HG03280 (cell line): Measurements from ENCODE around the gene MEF2B.
"Not testable (repeated sequence)": the region's sequence is repeated elsewhere in the genome, so short reads cannot be mapped to it uniquely, and the experiment has no call there.

Source experiments
- ATAC-seq: cut with Tn5 transposase; IDR thresholded peaks from one replicate; pipeline ENCODE4 v1.9.1; 2021; ENCODE audit warnings: mild to moderate bottlenecking, moderate library complexity; ENCODE audit not compliant: unreplicated experiment

The MEF2B gene

DNA sequence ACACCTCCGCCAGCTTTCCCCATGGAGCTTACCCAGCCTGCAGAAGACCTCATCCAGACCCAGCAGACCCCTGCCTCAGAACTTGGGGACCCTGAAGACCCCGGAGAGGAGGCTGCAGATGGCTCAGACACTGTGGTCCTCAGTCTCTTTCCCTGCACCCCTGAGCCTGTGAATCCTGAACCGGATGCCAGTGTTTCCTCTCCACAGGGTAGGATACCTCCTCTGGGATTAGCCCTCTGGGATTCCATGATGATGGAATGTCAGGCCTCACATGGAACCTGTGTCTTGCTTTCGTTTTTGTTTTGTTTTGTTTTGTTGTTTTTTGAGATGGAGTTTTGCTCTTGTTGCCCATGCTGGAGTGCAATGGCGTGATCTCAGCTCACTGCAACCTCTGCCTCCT is 23.9 kb upstream of the MEF2B start:
- no peak for ATAC-seq

DNA sequence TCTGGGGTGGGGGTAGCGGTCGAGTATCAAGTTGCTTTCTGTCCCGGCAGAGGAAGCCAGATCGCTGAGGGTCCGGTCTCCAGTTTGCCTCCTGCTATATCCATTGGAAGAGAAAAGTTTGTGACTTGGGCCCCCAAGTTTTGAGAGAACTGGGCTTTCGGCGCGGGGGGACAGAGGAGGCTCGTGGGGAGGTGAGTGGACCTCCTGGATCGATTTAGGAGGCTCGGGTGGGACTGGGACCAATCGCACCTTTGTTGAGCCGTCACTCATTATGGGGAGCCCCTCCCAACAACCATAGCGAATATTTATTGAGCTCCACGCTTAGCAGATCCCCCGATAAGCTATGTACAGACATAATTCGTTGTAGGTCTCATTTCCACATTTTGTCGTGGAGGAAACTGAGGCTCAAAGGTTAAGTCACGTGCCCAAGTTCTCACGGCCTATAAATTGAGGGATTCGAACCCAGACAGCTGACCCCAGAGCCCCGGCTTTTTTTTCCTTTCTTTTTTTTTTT is 22.9 kb upstream of the MEF2B start:
- peak; percentile 3 for ATAC-seq

DNA sequence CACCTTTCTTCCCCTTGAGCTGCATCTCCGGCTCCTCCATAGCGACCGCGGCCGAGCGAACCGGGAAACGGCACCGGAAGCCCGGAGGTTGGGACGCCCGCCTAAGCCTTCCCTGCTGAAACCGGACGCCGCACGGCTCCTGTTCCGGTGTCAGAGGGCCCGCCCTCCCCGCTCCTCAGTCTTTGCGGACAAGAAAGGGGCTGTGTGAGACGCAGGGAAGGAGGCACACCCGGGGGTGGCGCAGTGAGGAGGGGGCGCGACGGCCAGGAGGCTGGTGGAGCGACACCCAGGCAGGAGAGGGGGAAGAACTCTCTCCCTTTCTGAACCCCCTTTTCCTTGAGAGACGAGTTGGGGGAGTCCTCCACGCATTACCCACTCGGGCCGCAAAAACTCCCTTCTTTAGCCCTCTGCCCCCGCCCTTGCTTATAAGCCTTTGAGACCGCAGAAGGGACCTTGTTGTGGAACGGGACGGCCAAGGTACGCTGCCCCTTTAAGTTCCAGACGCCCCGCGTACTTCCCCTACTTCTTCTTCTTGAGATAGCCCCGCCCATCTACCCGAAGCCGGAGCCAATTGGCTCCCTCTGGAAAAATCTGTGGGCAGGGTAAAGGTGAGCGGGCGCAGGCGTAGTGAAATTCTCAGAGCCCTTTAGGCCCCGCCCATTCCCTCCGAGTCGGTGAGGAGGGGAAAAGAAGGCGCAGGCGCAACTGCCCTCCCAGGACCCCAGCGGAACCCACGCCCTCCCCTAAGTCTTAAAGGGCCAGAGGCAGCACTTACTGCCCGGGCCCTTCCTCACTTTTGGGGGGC is 22.2 kb upstream of the MEF2B start, which contains the start of the genes BORCS8 and RFXANK:
TSS of gene BORCS8 (minus strand) at position 75 of the 805 bp plus-strand sequence. CDS start at position 40, 35 bp downstream.
TSS of gene RFXANK (plus strand) at position 181 of the 805 bp plus-strand sequence. CDS start 1,689 bp downstream, outside the sequence.
- peak; percentile 86 for ATAC-seq

DNA sequence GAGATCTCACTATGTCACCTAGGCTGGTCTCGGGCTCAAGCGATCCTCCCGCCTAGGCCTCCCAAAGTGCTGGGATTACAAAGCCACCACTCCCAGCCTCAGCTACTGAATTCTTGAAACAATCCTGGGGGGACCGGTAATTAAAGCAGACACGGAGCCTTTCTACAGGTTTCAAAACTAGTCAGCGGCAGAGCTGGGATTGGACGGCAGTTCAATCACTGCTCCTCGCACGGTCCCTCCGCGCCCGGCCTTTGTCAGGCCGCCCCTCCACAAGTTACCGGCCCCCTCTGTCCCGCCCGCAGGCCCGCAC is 21.7 kb upstream of the MEF2B start:
- ATAC-seq: no peak

DNA sequence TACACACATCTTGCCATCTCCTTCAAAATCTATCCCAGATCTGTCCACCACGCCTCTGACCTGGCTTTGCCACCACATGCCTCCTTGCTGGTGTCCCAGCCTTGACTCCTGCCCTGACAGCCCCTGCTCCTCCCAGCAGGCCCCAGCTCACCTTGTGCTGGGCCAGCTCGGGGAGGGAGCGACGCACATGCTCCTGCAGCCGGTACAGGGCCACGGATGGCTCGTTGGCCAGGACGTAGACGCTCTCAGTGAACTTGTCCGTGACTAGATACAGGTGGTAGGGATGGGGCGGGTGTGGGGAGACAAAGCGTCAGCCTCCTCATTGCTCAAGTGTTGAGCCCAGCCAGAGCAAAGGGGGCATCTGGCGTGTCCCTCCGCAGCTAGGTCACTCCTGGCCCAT is 16.7 kb upstream of the MEF2B start:
- no peak for ATAC-seq

DNA sequence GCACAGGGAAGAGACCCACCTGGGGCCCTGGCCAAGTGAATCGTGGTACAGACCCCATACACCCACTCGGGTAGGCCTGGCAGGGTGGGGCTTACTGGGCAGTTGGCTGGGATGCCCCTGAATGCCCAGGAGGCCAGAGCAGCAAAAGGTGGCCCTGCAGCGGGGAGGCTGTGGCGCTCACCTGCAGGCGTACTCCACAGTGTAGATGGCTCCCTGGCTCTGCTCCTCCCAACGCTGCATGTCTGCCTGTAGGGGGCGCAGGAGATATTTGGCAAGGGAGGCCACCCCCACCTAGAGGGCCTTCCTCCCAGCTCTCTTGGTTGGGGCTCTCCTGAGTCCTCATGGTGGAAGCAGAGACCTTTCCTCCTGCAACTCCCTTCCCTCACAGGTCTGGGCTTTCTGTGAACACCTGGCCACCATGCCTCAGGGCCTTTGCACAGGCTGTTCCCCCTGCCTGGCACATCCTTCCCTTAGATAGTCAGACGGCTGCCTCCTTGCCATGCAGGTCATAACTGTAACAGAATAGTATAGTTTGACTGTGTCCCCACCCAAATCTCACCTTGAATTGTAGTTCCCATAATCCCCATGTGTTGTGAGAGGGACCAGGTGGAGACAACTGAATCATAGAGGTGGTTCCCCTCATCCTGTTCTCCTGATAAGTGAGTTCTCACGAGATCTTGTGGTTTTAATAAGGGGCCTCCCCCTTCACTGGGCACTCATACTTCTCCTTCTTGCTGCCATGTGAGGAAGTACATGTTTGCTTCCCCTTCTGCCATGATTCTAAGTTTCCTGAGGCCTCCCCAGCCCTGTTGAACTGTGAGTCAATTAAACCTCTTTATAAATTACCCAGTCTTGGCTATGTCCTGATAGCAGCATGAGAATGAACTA is 16.0 kb upstream of the MEF2B start:
- ATAC-seq: no peak

DNA sequence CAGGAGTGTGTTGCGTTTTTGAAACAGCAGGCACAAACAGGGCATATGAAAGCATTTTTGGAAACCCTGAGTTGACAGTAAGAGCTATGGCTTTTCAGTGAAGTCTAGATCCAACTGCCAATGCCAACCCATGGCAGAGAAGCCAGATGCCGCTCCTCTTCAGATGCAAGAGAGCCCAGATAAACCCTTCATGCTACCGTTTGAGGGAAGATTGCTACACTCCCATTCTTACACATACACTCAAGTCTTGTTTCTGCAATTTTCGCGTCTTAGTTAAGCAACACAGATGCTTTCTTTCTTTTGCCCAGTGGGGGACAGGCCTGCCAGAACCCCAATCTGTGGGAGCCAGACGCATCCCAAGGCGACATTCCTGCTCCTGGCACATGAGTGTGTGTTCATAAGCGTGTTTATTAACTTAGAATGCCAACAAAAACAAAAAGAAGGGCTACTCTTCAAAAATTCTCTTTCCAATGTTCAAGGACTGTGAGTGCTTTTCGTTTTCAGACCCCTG is 11.5 kb upstream of the MEF2B start:
- no peak for ATAC-seq

DNA sequence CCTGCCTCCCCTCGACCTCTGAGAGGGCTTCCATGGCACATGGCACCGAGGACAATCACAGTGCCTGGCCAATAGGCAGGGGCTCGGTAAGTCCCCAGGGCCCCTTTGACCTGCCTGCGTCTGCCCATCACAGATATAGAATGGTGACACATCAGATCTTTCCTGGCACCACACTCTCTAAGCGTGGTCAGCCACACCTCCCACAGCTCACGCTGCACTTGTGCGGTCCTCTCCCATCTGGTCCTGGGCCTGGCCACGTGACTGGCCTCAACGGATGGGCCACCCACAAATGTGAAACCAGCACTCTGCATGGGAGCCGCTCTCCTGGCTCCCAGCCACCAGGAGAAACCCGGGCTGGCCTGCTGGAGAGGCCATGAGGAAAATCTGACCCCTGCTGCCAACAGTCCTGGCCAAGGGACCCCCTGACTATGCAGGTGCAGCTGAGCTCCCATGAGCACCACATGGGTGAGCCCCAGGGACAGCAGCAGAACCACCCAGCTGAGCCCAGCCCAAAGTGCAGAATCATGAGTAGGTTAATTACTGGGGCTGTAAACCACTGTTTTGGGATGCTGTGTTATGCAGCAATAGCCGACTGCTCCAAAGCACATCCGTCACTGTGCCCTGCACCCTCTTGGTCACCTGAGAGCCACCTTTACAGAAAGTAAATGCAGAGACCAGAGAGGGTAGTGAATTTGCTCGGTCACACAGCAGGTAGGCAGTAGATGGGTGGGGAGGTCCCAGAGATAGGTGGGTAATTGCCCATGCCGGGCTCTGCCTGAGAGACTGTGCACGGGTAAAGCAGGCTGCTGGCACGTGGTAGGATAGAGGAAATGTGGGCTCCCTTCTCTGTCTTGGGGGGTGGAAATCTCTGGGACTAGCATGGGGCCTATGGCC is 9.7 kb upstream of the MEF2B start:
- ATAC-seq: no peak

DNA sequence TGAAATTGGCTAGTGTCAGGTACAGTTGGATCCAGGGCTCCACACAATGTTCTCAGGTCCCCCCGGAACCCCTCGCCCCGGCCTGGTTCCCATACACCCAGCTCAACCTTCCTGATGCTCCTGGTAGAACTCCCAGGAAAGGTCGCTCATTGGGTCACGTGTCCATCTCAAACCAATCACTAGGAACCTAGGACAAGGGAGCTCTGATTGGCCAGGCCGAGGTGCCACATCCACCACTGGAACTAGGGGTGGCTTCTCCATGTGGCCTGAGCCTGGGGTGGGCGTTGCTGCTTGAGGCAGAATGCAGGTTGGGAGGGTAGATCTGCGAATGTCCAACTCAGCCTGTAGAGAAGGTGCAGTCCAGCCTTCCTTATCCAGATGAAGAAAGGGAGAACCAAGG is 6.9 kb upstream of the MEF2B start:
- no peak for ATAC-seq

DNA sequence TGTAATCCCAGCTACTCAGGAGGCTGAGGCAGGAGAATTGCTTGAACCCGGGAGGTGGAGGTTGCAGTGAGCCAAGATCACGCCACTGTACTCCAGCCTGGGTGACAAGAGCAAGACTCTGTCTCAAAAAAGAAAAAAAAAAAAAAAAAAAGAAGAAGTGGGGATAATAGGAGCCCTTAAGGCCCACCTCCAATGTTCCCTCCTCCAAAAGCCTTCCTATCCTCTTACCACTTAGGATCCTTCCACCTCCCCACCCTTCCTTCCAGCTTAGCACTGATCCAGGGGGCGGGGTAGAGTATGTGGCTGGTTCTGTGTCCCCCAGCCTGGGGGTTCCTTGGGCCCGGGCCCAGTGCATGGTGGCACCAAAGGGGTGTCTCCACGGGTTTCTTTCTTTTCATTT is 3.2 kb upstream of the MEF2B start:
- not testable (repeated sequence) for ATAC-seq

DNA sequence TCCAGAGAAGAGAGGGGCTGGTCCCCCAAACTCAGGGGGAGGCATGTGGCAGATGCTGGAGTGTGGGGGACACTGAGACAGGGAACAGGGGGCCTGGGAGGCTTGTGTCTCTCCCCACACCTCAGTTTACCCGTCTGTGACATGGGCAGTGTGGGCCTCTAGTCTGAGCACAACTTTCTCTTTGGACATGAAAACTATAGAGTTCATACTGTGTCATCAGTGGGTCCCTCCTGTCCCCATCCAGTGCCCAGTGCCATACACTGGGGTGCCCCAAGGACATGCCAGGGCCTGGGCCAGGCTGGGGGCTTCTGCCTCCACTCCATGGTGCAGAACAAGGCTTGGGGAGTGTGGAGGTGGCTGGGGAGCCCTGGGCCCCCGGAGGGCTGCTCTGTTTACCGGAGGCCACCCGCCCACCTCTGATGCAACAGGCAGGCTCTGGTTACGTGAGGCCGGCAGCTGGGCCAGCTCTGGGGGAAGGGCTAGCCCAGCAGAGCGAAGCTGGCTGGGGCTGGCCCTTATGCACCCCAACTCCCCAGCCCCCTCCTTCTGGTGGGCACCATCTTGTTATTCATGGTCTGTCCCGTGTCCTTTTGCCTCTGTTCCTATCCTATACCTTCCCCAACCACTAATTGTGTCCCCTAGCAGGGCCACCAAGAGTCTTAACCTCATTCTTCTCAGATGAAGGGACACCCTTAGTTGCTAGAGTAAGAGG is 1.9 kb upstream of the MEF2B start:
- ATAC-seq: no peak

DNA sequence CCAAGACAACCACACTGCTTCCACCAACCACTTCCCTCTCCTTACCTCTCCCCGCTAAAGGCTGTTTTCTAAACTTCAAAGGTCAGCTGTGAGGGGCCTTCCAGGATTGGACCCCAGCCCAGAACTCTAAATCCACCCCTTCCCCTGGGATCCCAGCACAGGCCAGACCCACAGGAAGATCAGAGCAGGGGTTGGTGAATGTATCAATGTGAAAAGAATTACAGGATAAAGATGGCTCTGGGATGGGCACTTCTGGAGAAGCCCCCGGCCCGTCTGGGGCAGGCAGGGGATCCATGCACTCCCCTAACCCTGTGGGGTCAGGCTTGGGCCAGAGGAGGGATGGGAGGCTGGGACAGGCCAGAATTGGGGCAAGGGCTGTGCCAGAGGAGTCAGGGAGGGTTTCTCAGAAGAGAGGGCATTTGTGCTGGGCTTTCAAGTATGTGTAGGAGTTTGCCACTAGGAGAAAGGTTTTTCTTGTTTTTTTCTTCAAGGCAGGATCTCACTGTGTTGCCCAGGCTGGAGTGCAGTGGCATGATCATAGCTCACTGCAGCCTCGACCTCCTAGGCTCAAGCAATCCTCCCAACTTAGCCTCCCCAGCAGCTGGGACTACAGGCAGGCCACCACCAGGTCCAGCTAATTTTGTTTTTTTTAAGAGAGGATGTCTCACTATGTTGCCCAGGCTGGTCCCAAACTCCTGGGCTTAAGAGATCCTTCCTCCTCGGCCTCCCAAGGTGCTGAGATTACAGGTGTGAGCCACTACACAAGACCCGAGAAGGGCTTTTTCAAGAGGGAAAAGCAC is 1.0 kb upstream of the MEF2B start:
- ATAC-seq: no peak

DNA sequence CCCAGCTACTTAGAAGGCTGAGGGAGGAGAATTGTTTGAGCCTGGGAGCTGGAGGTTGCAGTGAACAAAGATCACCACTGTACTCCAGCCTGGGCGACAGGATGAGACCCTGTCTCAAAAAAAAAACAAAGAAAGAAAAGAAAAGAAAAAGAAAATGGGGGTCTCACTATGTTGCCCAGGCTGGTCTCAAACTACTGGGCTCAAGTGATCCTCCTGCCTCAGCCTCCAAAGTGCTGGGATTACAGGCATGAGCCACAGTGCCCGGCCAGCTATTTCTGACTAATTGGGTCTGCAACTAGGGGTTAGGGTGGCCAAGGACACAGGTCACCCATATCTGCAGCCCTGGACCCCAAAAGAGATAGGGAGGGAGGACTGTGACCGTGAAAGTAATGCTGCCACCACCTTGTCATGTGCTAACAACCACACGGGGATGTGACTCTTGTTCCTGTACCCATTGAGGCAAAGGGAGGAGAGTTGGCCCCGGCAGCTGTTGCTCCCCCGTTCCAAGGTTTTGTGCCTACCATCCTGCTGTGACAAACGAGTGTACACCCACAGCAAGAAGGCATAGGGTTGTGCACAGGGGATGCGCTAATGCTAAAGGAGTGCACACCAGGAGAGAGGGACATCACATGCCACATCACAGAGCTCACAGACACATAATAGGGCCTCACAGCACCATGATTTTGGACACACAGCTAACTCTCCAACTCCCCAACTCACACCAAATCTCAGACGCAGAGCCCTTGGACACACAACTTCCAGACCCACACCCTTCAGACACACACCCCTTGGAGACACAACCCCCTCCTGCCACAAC is 619 bp downstream of the MEF2B start:
- peak; percentile 10 for ATAC-seq

DNA sequence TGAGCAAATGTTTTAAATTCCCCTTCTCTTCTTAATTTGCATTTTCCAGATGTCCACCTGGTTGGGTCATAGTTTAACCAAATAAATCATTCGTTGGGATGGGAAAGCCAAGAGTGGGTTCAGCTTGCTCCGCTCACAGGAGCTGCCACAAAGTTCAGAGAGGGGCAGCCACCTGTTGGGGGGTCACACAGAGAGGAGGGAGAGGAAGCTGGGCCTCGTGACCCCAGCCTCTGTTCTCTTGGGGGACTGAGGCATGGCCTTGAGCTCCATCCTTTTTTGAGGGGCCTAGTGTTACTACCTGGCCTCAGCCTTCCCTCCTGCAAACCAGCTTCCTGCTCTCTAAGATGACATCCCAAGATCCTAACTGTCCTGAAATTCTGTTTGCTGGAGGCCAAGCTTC is 2.5 kb downstream of the MEF2B start:
- no peak for ATAC-seq

DNA sequence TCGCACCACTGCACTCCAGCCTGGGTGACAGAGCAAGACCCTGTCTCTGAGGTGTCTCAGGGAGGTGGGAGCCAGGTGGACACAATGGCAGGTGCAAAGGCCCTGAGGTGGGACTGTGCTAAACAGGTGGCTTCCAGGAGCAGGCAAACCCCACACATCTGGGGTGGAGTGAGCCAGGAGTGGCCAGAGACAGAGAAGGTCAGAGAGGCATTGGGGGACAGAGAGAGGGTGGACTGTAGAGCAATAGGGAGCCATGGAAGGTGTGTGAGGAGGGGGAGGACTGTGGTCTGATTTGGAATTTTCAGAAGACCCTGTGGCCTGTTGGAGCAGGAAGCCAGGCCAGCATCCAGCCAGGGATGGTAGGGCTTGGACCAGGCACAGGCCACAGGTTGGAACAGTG is 4.7 kb downstream of the MEF2B start:
- ATAC-seq: no peak

DNA sequence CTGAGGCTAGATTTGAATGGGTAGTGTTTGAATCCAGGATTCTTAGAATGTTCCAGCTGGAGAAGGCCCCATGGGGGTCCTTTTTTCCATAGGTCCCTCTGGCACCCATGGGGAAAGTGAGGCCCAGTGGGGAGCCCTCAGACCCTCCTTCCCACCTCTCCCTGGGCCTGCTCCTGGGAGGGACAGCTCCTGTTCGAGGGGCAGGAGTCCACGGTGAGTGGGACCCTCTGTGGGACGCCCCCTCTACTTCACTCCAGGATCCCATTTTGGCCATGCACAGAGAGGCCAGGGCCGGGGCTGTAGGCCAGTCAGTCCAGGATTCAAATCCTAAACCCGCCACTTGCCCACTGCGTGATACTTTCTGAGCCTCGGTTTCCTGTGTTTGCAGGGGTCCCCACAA is 7.6 kb downstream of the MEF2B start:
- ATAC-seq: no peak

DNA sequence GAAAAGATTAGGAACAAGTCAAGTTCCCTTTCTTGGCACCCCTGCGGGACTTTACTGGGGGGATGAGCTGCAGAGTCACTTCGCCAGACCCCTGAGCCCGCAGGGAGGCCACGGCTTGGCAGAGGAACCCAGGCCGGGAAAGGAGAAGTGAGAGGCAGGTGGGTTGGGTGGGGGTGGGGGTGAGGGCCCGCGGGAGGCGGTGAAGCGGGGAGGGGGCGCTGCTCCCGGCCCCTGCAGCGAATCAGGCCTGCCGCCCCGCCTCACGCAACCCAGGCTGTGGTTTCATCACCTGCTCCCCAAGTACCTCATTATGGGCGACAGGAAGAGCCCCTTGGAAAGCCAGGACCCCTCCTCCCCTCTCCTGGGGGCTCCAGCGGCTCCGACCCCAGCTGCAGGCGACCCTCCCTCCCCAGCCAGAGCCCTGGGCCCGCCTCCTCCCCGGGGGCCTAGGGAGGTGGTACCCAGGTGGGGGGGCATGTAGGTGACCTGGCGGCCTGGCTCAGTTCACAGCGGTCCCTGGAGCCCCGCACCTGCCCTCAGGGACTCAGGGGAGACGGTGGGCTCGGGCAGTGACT is 9.5 kb downstream of the MEF2B start:
- ATAC-seq: no peak

DNA sequence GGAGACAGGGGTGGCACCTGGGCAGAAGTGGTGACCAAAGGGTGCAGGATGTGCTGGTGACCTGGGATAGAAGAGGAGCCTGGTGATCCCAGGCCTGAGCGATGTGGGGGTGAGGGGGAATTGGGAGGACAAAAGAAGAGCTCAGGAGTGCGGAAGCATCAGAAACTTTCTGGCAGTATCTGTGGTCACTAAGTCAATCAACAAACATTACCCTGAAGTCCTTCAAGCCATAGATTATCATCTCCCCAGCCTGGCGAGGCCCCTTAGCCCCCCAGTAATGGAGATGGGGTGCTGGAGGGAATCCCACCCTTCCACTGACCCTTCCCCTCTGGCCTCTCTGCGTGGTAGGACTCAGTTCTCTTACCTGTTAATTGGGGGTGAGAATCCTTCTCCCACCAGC is 10.5 kb downstream of the MEF2B start:
- no peak for ATAC-seq
